ENCODE results near the gene IFIT5. TPM values are rescaled to one million over a fixed set of nuclear protein-coding genes. Genes with fewer than 3 reads are reported as not detected.

Gene IFIT5
- total RNA-seq, 1 donor from 2014 or later = 22.5 TPM

DNA sequence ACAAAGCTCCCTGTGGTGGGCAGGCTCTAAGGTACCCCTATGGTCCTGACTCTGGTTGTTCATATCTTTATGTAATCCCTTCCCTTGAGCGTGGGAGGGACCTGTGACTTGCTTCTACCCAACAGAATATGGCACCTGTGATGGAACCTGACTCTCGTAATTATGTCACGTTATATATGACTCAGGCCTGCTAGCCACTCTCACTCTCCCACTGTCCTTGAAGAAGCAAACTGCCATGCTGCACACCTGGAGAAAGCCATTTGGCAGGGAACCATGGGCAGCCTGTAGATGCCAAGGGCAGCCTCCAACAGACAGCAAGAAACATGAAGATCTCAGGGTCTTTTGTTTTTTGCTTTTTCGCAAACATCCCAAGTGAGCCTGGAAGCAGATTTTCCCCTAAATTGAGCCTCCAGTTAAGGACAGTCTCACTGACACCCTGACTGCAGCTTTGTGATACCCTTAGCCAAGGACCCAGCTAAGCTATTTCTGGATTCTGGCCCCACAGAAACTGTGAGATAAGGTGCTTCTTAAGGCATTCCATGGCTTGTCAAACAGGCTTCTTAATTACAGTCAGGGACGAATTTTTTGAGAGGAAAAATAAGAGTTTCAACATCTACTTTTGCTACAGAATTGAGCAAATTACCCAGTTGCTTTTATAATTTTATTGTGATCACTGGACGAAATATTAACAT lies 49.6 kb downstream of the IFIT5 start:
- TF ChIP-seq, protein P1, sequence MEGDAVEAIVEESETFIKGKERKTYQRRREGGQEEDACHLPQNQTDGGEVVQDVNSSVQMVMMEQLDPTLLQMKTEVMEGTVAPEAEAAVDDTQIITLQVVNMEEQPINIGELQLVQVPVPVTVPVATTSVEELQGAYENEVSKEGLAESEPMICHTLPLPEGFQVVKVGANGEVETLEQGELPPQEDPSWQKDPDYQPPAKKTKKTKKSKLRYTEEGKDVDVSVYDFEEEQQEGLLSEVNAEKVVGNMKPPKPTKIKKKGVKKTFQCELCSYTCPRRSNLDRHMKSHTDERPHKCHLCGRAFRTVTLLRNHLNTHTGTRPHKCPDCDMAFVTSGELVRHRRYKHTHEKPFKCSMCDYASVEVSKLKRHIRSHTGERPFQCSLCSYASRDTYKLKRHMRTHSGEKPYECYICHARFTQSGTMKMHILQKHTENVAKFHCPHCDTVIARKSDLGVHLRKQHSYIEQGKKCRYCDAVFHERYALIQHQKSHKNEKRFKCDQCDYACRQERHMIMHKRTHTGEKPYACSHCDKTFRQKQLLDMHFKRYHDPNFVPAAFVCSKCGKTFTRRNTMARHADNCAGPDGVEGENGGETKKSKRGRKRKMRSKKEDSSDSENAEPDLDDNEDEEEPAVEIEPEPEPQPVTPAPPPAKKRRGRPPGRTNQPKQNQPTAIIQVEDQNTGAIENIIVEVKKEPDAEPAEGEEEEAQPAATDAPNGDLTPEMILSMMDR (IDR thresholded peaks at IDR 0.05) = no peak
- Mint-ChIP-seq H3K9me3 (ENCODE audit: unreplicated experiment) (no peaks in the 10 kb centered on the region), H3K27me3 (ENCODE audit: unreplicated experiment) (no peaks in the 10 kb centered on the region), H3K27ac (ENCODE audit: unreplicated experiment) (no peak overlapping the region), H3K36me3 (ENCODE audit: unreplicated experiment) (peaks cover 12% of the 10 kb centered on the region), H3K4me1 (ENCODE audit: unreplicated experiment) (peaks cover 24% of the 10 kb centered on the region), H3K4me3 (ENCODE audit: unreplicated experiment) (no peak overlapping the region)
- no peak for DNase-seq (ENCODE audit: extremely low spot score, unreplicated experiment)

DNA sequence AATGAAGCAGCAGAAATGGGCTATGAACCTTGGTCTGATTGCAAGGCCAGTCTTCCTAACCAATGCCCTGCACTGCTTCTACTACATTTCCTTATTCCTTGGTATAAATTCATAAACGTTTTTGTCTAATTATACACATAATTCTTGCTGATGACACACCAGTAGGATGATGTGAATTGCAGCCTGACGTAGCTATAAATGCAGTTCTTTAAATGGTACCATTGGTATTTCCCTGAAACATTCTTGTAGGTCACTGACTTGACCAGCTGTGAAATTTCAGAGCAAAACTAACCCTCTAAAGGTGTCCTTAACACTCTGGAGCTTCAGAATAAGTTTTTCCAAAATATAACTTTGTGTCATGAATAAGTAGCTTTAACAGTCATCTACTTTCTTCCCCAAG lies 50.8 kb downstream of the IFIT5 start:
- Mint-ChIP-seq H3K27me3 (ENCODE audit: unreplicated experiment) (no peaks in the 10 kb centered on the region), H3K36me3 (ENCODE audit: unreplicated experiment) (peaks cover 12% of the 10 kb centered on the region), H3K9me3 (ENCODE audit: unreplicated experiment) (peaks cover 4% of the 10 kb centered on the region), H3K27ac (ENCODE audit: unreplicated experiment) (no peak overlapping the region), H3K4me3 (ENCODE audit: unreplicated experiment) (no peak overlapping the region), H3K4me1 (ENCODE audit: unreplicated experiment) (peaks cover 33% of the 10 kb centered on the region)
- DNase-seq (ENCODE audit: extremely low spot score, unreplicated experiment) = no peak
- TF ChIP-seq, protein P1 (IDR thresholded peaks at IDR 0.05) = no peak

DNA sequence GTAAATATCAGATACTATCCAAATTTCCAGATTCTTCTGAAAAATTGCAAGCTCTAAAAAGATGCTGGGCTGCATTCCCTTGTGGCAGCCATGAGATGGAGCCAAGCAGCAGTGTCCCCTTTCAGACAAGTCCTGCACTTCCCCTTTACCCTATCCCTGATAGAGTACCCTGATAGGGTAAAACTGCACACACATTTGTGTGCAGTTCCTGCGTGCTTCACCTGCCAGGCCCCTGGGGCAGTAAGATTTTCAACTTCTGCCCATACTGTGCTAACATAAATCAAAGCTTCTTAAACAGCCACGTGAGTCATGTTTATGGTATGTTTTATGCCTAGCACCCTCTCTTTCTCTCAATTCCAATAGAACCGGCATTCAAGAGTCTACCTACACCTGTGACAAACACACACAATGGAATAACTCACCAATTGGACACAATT lies 52.2 kb downstream of the IFIT5 start:
- DNase-seq (ENCODE audit: extremely low spot score, unreplicated experiment) = no peak
- no peaks in the 10 kb centered on the region for H3K27me3 Mint-ChIP-seq (ENCODE audit: unreplicated experiment)
- TF ChIP-seq, protein P1 (IDR thresholded peaks at IDR 0.05) = peak; percentile 78
- peak overlapping the region; percentile 72 for H3K27ac Mint-ChIP-seq (ENCODE audit: unreplicated experiment)
- H3K9me3 Mint-ChIP-seq (ENCODE audit: unreplicated experiment) = peaks cover 4% of the 10 kb centered on the region
- H3K36me3 Mint-ChIP-seq (ENCODE audit: unreplicated experiment) = peaks cover 5% of the 10 kb centered on the region
- peaks cover 47% of the 10 kb centered on the region for H3K4me1 Mint-ChIP-seq (ENCODE audit: unreplicated experiment)
- no peak overlapping the region for H3K4me3 Mint-ChIP-seq (ENCODE audit: unreplicated experiment)

DNA sequence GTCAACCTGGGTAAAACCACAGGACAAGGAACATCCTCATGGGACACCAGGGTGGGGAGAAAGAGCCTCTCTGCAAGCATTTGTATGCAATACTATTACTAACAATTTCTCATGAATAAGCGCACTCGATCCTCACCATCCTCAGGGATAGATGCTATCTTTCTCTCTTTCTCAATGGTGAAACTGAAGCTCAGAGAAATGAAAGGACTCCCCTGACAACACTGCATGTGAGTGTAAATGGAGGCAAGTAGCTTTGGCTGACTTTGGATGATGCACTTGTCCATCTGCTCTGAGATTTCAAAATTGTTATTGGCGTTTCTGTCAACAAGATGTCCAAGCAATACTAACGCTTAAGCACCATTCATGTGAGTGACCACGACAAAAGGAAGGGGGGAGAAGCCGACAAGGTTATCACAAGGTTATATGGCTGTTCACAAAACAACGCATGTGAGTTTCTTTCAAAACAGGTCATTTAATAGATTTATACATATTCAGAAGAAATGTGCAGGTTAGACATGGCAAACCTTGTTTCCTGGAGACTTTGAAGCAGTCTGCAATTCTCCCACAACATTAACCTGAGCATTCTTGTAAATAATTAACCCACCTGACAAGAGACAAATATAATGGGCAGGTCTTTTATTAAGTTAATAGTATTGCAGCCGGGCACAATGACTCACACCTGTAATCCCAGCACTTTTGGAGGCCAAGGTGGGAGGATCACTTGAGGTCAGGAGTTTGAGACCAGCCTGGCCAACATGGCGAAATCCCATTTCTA lies 54.0 kb downstream of the IFIT5 start:
- Mint-ChIP-seq H3K36me3 (ENCODE audit: unreplicated experiment) (no peaks in the 10 kb centered on the region), H3K4me3 (ENCODE audit: unreplicated experiment) (no peak overlapping the region), H3K9me3 (ENCODE audit: unreplicated experiment) (peaks cover 4% of the 10 kb centered on the region), H3K4me1 (ENCODE audit: unreplicated experiment) (peaks cover 47% of the 10 kb centered on the region), H3K27me3 (ENCODE audit: unreplicated experiment) (no peaks in the 10 kb centered on the region), H3K27ac (ENCODE audit: unreplicated experiment) (no peak overlapping the region)
- TF ChIP-seq, protein P1 (IDR thresholded peaks at IDR 0.05) = no peak
- DNase-seq (ENCODE audit: extremely low spot score, unreplicated experiment) = no peak

DNA sequence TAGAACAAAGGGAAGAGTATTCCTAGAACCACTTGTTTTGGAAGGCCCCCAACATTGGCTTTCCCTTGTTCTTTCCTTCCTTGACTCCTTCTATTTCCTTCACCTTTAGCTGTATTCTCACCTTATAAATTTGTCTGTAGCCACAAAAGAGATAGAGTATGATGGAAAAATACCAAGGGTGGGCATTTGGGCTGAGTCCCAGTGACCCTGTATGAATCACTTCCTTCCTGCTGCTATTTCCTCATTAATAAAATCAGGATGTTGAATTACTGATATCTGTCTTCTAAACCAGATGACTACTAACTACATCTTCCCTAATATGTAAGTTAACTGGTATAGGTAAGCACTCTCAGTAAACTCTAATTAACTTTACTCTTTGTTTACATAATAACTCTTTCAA lies 55.1 kb downstream of the IFIT5 start:
- no peak for DNase-seq (ENCODE audit: extremely low spot score, unreplicated experiment)
- H3K27me3 Mint-ChIP-seq (ENCODE audit: unreplicated experiment) = no peaks in the 10 kb centered on the region
- no peak overlapping the region for H3K4me3 Mint-ChIP-seq (ENCODE audit: unreplicated experiment)
- H3K4me1 Mint-ChIP-seq (ENCODE audit: unreplicated experiment) = peaks cover 56% of the 10 kb centered on the region
- TF ChIP-seq, protein P1 (IDR thresholded peaks at IDR 0.05) = no peak
- peak overlapping the region; percentile 83 for H3K27ac Mint-ChIP-seq (ENCODE audit: unreplicated experiment)
- peaks cover 4% of the 10 kb centered on the region for H3K9me3 Mint-ChIP-seq (ENCODE audit: unreplicated experiment)
- peaks cover 2% of the 10 kb centered on the region for H3K36me3 Mint-ChIP-seq (ENCODE audit: unreplicated experiment)

Data from osteocyte (in vitro differentiated cells).